GM12878 (cell line): ENCODE data around the gene ZGLP1. TPM values are rescaled to one million over a fixed set of nuclear protein-coding genes. Genes with fewer than 3 reads are reported as not detected.
A peak's percentile ranks its signal among the peaks of the same experiment; 100 is the strongest.

Experiments used
- CHD1 ChIP-seq: IDR thresholded peaks from 2 replicates; pipeline ENCODE4 v1.6.1; 2012; ENCODE audit warnings: low read depth, low read length, improper control_type of control experiment
- FOXK2 ChIP-seq: fragments of 450-650 bp; IDR thresholded peaks from 2 replicates; pipeline ENCODE4 v1.6.1; 2017; ENCODE audit warnings: mild to moderate bottlenecking, moderate library complexity
- JUND ChIP-seq: IDR thresholded peaks from 2 replicates; pipeline ENCODE4 v1.6.1; 2012; ENCODE audit warnings: low read depth, mild to moderate bottlenecking, low read length, improper control_type of control experiment, moderate library complexity
- KDM1A ChIP-seq: fragments of 200-600 bp; sonication (generic); IDR thresholded peaks from 2 replicates; pipeline ENCODE4 v1.6.1; 2016; ENCODE audit warnings: borderline replicate concordance
- NR2C2 ChIP-seq: IDR thresholded peaks from 2 replicates; pipeline ENCODE4 v1.6.1; 2011; ENCODE audit warnings: borderline replicate concordance, low read depth; ENCODE audit not compliant: control insufficient read depth, insufficient read length
- NRF1 ChIP-seq: conservative IDR thresholded peaks from 2 replicates; pipeline ENCODE4 v1.6.1; 2011; ENCODE audit warnings: mild to moderate bottlenecking, low read depth, low read length, improper control_type of control experiment
- PAX5 ChIP-seq: IDR thresholded peaks from 2 replicates; pipeline ENCODE4 v1.6.1; 2011; ENCODE audit warnings: low read depth, low read length, borderline replicate concordance
- POLR2AphosphoS2 ChIP-seq: IDR thresholded peaks from 2 replicates; pipeline ENCODE4 v1.6.1; 2011; ENCODE audit warnings: low read depth, mild to moderate bottlenecking, low read length, improper control_type of control experiment, moderate library complexity
- SRF ChIP-seq, 2 experiments: IDR thresholded peaks; 2 replicates each; pipeline ENCODE4 v1.6.1; 2011; ENCODE audit warnings: low read depth in 2 of 2, low read length in 2 of 2, mild to moderate bottlenecking in 1 of 2, moderate library complexity in 1 of 2
- STAT3 ChIP-seq: IDR thresholded peaks from 2 replicates; pipeline ENCODE4 v1.6.1; 2011; ENCODE audit warnings: low read depth, low read length, improper control_type of control experiment
- TARDBP ChIP-seq: IDR thresholded peaks from 2 replicates; pipeline ENCODE4 v1.6.1; 2016; ENCODE audit warnings: borderline replicate concordance
- TCF12 ChIP-seq: IDR thresholded peaks from 2 replicates; pipeline ENCODE4 v1.6.1; 2011; ENCODE audit warnings: low read depth, mild to moderate bottlenecking, low read length
- WRNIP1 ChIP-seq: IDR thresholded peaks from 2 replicates; pipeline ENCODE4 v1.6.1; 2011; ENCODE audit warnings: low read depth, low read length, improper control_type of control experiment, borderline replicate concordance
- ZBED1 ChIP-seq: IDR thresholded peaks from 2 replicates; pipeline ENCODE4 v1.6.1; 2016; ENCODE audit warnings: borderline replicate concordance
- ZNF217 ChIP-seq: fragments of 450-650 bp; IDR thresholded peaks from 2 replicates; pipeline ENCODE4 v1.6.1; 2017; ENCODE audit warnings: antibody characterized with exemption, mild to moderate bottlenecking
- polyA plus RNA-seq, 11 experiments: library from polyadenylated mRNA; depleted of rRNA in 4 of 11; unstranded in 6 of 11; stranded (reverse) in 5 of 11; fragments of >200 nt; fragmentation: Nextera tagmentation in 4 of 11; fragmentation: Illumina TruSeq in 1 of 11; extraction: Ambion mirVana in 4 of 11; extraction: Trizol in 1 of 11; gene quantifications; 1 replicate in 1 of 11; 2 replicates in 10 of 11; pipeline versions ENCODE4 v1.2.1 to v1.2.3, GENCODE V29; 2011 to 2016; ENCODE audit warnings: inconsistent platforms in 2 of 11, missing spikeins in 2 of 11, low read depth in 1 of 11
- total RNA-seq, 4 experiments: library from RNA; depleted of rRNA in 3 of 4; stranded (reverse); fragments of >200 nt in 3 of 4; fragmentation: Illumina TruSeq in 1 of 4; extraction: Trizol in 1 of 4; gene quantifications; 2 replicates each; pipeline versions ENCODE4 v1.2.1 to v1.2.3, GENCODE V29; 2013 to 2021
- TF ChIP-seq, protein P1 (sequence below): fragments of 450-650 bp; IDR thresholded peaks from 2 replicates; pipeline ENCODE4 v1.6.1; 2017; ENCODE audit warnings: mild to moderate bottlenecking, moderate library complexity
- TF ChIP-seq, protein P2 (sequence below): fragments of 450-650 bp; formaldehyde crosslinking; IDR thresholded peaks from 2 replicates; pipeline ENCODE4 v1.4.0; 2020; ENCODE audit warnings: mild to moderate bottlenecking, moderate library complexity
- TF ChIP-seq, protein P3 (sequence below): fragments of 450-650 bp; formaldehyde crosslinking; IDR thresholded peaks from 2 replicates; pipeline ENCODE4 v1.5.0; 2022; ENCODE audit warnings: mild to moderate bottlenecking, missing genetic modification characterization

The ZGLP1 gene
- total and polyA plus RNA-seq, 10 of the 15 experiments (the other 5 are each of a cell fraction or from before 2014, with no cell fraction given), result 0.29 to 5.6 (median 1.3) TPM

DNA sequence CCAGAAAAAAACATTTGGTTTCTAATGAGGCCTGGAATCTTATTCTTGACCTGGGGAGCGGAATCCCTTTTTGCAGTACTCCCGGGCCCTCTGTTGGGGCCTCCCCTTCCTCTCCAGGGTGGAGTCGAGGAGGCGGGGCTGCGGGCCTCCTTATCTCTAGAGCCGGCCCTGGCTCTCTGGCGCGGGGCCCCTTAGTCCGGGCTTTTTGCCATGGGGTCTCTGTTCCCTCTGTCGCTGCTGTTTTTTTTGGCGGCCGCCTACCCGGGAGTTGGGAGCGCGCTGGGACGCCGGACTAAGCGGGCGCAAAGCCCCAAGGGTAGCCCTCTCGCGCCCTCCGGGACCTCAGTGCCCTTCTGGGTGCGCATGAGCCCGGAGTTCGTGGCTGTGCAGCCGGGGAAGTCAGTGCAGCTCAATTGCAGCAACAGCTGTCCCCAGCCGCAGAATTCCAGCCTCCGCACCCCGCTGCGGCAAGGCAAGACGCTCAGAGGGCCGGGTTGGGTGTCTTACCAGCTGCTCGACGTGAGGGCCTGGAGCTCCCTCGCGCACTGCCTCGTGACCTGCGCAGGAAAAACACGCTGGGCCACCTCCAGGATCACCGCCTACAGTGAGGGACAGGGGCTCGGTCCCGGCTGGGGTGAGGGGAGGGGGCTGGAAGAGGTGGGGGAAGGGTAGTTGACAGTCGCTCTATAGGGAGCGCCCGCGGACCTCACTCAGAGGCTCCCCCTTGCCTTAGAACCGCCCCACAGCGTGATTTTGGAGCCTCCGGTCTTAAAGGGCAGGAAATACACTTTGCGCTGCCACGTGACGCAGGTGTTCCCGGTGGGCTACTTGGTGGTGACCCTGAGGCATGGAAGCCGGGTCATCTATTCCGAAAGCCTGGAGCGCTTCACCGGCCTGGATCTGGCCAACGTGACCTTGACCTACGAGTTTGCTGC lies 22.5 kb downstream of the ZGLP1 start, which contains the start of gene ICAM4 (continued):
- TF ChIP-seq, protein P1, sequence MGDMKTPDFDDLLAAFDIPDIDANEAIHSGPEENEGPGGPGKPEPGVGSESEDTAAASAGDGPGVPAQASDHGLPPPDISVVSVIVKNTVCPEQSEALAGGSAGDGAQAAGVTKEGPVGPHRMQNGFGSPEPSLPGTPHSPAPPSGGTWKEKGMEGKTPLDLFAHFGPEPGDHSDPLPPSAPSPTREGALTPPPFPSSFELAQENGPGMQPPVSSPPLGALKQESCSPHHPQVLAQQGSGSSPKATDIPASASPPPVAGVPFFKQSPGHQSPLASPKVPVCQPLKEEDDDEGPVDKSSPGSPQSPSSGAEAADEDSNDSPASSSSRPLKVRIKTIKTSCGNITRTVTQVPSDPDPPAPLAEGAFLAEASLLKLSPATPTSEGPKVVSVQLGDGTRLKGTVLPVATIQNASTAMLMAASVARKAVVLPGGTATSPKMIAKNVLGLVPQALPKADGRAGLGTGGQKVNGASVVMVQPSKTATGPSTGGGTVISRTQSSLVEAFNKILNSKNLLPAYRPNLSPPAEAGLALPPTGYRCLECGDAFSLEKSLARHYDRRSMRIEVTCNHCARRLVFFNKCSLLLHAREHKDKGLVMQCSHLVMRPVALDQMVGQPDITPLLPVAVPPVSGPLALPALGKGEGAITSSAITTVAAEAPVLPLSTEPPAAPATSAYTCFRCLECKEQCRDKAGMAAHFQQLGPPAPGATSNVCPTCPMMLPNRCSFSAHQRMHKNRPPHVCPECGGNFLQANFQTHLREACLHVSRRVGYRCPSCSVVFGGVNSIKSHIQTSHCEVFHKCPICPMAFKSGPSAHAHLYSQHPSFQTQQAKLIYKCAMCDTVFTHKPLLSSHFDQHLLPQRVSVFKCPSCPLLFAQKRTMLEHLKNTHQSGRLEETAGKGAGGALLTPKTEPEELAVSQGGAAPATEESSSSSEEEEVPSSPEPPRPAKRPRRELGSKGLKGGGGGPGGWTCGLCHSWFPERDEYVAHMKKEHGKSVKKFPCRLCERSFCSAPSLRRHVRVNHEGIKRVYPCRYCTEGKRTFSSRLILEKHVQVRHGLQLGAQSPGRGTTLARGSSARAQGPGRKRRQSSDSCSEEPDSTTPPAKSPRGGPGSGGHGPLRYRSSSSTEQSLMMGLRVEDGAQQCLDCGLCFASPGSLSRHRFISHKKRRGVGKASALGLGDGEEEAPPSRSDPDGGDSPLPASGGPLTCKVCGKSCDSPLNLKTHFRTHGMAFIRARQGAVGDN, result no peak
- TF ChIP-seq NRF1, result no peak
- TF ChIP-seq PAX5, result no peak; the same call in 1 of the 2 replicates
- TF ChIP-seq ZBED1, result no peak; the same call in 1 of the 2 replicates
- TF ChIP-seq WRNIP1, result no peak
- TF ChIP-seq ZNF217, result no peak
- TF ChIP-seq CHD1, result no peak
- no peak for TF ChIP-seq SRF (IDR thresholded peaks at IDR 0.05; ENCODE audit: low read depth in 2 of 2, low read length in 2 of 2)
- no peak for TF ChIP-seq TARDBP
- no peak for TF ChIP-seq NR2C2
- no peak for TF ChIP-seq FOXK2
- TF ChIP-seq TCF12, result 0 out of 2 replicates have a peak, but pooled peaks have one; percentile 24
- no peak for TF ChIP-seq JUND
- TF ChIP-seq, protein P2, sequence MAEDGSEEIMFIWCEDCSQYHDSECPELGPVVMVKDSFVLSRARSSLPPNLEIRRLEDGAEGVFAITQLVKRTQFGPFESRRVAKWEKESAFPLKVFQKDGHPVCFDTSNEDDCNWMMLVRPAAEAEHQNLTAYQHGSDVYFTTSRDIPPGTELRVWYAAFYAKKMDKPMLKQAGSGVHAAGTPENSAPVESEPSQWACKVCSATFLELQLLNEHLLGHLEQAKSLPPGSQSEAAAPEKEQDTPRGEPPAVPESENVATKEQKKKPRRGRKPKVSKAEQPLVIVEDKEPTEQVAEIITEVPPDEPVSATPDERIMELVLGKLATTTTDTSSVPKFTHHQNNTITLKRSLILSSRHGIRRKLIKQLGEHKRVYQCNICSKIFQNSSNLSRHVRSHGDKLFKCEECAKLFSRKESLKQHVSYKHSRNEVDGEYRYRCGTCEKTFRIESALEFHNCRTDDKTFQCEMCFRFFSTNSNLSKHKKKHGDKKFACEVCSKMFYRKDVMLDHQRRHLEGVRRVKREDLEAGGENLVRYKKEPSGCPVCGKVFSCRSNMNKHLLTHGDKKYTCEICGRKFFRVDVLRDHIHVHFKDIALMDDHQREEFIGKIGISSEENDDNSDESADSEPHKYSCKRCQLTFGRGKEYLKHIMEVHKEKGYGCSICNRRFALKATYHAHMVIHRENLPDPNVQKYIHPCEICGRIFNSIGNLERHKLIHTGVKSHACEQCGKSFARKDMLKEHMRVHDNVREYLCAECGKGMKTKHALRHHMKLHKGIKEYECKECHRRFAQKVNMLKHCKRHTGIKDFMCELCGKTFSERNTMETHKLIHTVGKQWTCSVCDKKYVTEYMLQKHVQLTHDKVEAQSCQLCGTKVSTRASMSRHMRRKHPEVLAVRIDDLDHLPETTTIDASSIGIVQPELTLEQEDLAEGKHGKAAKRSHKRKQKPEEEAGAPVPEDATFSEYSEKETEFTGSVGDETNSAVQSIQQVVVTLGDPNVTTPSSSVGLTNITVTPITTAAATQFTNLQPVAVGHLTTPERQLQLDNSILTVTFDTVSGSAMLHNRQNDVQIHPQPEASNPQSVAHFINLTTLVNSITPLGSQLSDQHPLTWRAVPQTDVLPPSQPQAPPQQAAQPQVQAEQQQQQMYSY (CRISPR knock-in tag), result no peak
- peak; percentile 42; the same call in 1 of the 2 replicates for TF ChIP-seq POLR2AphosphoS2
- TF ChIP-seq STAT3, result no peak
- TF ChIP-seq KDM1A, result no peak
- TF ChIP-seq, protein P3, sequence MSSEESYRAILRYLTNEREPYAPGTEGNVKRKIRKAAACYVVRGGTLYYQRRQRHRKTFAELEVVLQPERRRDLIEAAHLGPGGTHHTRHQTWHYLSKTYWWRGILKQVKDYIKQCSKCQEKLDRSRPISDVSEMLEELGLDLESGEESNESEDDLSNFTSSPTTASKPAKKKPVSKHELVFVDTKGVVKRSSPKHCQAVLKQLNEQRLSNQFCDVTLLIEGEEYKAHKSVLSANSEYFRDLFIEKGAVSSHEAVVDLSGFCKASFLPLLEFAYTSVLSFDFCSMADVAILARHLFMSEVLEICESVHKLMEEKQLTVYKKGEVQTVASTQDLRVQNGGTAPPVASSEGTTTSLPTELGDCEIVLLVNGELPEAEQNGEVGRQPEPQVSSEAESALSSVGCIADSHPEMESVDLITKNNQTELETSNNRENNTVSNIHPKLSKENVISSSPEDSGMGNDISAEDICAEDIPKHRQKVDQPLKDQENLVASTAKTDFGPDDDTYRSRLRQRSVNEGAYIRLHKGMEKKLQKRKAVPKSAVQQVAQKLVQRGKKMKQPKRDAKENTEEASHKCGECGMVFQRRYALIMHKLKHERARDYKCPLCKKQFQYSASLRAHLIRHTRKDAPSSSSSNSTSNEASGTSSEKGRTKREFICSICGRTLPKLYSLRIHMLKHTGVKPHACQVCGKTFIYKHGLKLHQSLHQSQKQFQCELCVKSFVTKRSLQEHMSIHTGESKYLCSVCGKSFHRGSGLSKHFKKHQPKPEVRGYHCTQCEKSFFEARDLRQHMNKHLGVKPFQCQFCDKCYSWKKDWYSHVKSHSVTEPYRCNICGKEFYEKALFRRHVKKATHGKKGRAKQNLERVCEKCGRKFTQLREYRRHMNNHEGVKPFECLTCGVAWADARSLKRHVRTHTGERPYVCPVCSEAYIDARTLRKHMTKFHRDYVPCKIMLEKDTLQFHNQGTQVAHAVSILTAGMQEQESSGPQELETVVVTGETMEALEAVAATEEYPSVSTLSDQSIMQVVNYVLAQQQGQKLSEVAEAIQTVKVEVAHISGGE, result peak; percentile 28; the same call in 1 of the 2 replicates
